Liver (tissue), 9 donors: ENCODE data around the gene CYP4F3. TPM values are rescaled to one million over a fixed set of nuclear protein-coding genes. Genes with fewer than 3 reads are reported as not detected.

Source experiments
- DNase-seq: peaks from one replicate; pipeline ENCODE4 v3.0.0-alpha.2; 2017; ENCODE audit warnings: low spot score
- H3K27ac ChIP-seq, 2 donors: one replicate each; pipeline ENCODE4 v1.7.0; 2013; ENCODE audit warnings: inconsistent platforms in 2 of 2, low read length in 2 of 2, control low read depth in 1 of 2, low read depth in 1 of 2, mild to moderate bottlenecking in 1 of 2
- H3K27me3 ChIP-seq, 4 donors: one replicate each; pipeline versions ENCODE4 v1.6.1 to v1.7.0; 2013; ENCODE audit warnings: low read length in 3 of 4, inconsistent platforms in 1 of 4, mild to moderate bottlenecking in 1 of 4, moderate library complexity in 1 of 4; ENCODE audit not compliant: control insufficient read depth in 4 of 4, insufficient read depth in 4 of 4
- H3K36me3 ChIP-seq, 4 donors: one replicate each; pipeline versions ENCODE4 v1.6.1 to v1.7.0; 2013; ENCODE audit warnings: low read length in 3 of 4, mild to moderate bottlenecking in 3 of 4, low read depth in 1 of 4, moderate library complexity in 1 of 4; ENCODE audit not compliant: control insufficient read depth in 4 of 4, insufficient read depth in 3 of 4
- H3K4me1 ChIP-seq, 4 donors: one replicate each; pipeline versions ENCODE4 v1.6.1 to v1.7.0; 2013; ENCODE audit warnings: low read length in 3 of 4, mild to moderate bottlenecking in 3 of 4, moderate library complexity in 1 of 4; ENCODE audit not compliant: control insufficient read depth in 4 of 4, insufficient read depth in 4 of 4
- H3K4me3 ChIP-seq, 3 donors: one replicate each; pipeline versions ENCODE4 v1.6.1 to v1.7.0; 2013; ENCODE audit warnings: low read length in 3 of 3, control low read depth in 1 of 3, low read depth in 1 of 3, mild to moderate bottlenecking in 1 of 3
- H3K9ac ChIP-seq, 2 donors: one replicate each; pipeline ENCODE4 v1.7.0; 2013; ENCODE audit warnings: low read length in 2 of 2, mild to moderate bottlenecking in 2 of 2, moderate library complexity in 2 of 2, control low read depth in 1 of 2, low read depth in 1 of 2
- H3K9me3 ChIP-seq, 4 donors: one replicate each; pipeline versions ENCODE4 v1.6.1 to v1.7.0; 2013; ENCODE audit warnings: low read length in 3 of 4; ENCODE audit not compliant: control insufficient read depth in 4 of 4
- EGR1 ChIP-seq, 2 donors: IDR thresholded peaks; 2 replicates each; pipeline ENCODE4 v1.6.1; 2016 to 2018; ENCODE audit warnings: antibody characterized with exemption in 2 of 2, low read depth in 2 of 2
- FOXA1 ChIP-seq: IDR thresholded peaks from 2 replicates; pipeline ENCODE4 v1.6.1; 2016; ENCODE audit warnings: antibody characterized with exemption
- FOXA2 ChIP-seq: IDR thresholded peaks from 2 replicates; pipeline ENCODE4 v1.6.1; 2016; ENCODE audit warnings: antibody characterized with exemption
- GABPA ChIP-seq, 2 donors: IDR thresholded peaks in 1 of 2; conservative IDR thresholded peaks in 1 of 2; 2 replicates each; pipeline ENCODE4 v1.6.1; 2016; ENCODE audit warnings: antibody characterized with exemption in 2 of 2, mild to moderate bottlenecking in 1 of 2, moderate library complexity in 1 of 2
- HNF4A ChIP-seq, 2 donors: conservative IDR thresholded peaks; 2 replicates each; pipeline ENCODE4 v1.6.1; 2016; ENCODE audit warnings: antibody characterized with exemption in 2 of 2, mild to moderate bottlenecking in 2 of 2
- HNF4G ChIP-seq: IDR thresholded peaks from 2 replicates; pipeline ENCODE4 v1.6.1; 2016; ENCODE audit warnings: antibody characterized with exemption
- JUND ChIP-seq, 2 donors: IDR thresholded peaks; 2 replicates each; pipeline ENCODE4 v1.6.1; 2016; ENCODE audit warnings: antibody characterized with exemption in 2 of 2
- NR2F2 ChIP-seq: IDR thresholded peaks from 2 replicates; pipeline ENCODE4 v1.6.1; 2016; ENCODE audit warnings: antibody characterized with exemption
- RAD21 ChIP-seq, 2 donors: IDR thresholded peaks; 2 replicates each; pipeline ENCODE4 v1.6.1; 2016; ENCODE audit warnings: antibody characterized with exemption in 2 of 2, mild to moderate bottlenecking in 2 of 2
- RXRA ChIP-seq, 2 donors: IDR thresholded peaks; 2 replicates each; pipeline ENCODE4 v1.6.1; 2017 to 2018; ENCODE audit warnings: antibody characterized with exemption in 2 of 2, mild to moderate bottlenecking in 1 of 2
- SP1 ChIP-seq: IDR thresholded peaks from 2 replicates; pipeline ENCODE4 v1.6.1; 2018; ENCODE audit warnings: antibody characterized with exemption, mild to moderate bottlenecking
- TAF1 ChIP-seq: conservative IDR thresholded peaks from 2 replicates; pipeline ENCODE4 v1.6.1; 2016; ENCODE audit warnings: antibody characterized with exemption, mild to moderate bottlenecking
- YY1 ChIP-seq: IDR thresholded peaks from 2 replicates; pipeline ENCODE4 v1.6.1; 2016; ENCODE audit warnings: antibody characterized with exemption, mild to moderate bottlenecking
- WGBS: extraction: QIAGEN DNeasy Blood & Tissue Kit; methylation state at CpG from one replicate; pipeline ENCODE4 v1.1.7; 2013; 5-methylcytosine and 5-hydroxymethylcytosine counted together
- polyA plus RNA-seq, 2 donors: library from polyadenylated mRNA; stranded (reverse) in 1 of 2; unstranded in 1 of 2; fragments of 200-250 nt in 1 of 2; fragments of >200 nt in 1 of 2; fragmentation: Nextera tagmentation in 1 of 2; extraction: Ambion mirVana in 1 of 2; gene quantifications; one replicate each; pipeline versions ENCODE4 v1.2.1 to v1.2.3, GENCODE V29; 2013 to 2015
- total RNA-seq, 2 donors: library from RNA; depleted of rRNA; stranded (reverse); fragments of >200 nt; gene quantifications; one replicate each; pipeline ENCODE4 v1.2.3, GENCODE V29; 2014
- TF ChIP-seq, protein P1 (sequence below): IDR thresholded peaks from 2 replicates; pipeline ENCODE4 v1.6.1; 2016; ENCODE audit warnings: antibody characterized with exemption
- TF ChIP-seq, protein P2 (sequence below): IDR thresholded peaks from 2 replicates; pipeline ENCODE4 v1.6.1; 2016; ENCODE audit warnings: antibody characterized with exemption, mild to moderate bottlenecking
- TF ChIP-seq, protein P3 (sequence below): IDR thresholded peaks from 2 replicates; pipeline ENCODE4 v1.6.1; 2016; ENCODE audit warnings: antibody characterized with exemption
- TF ChIP-seq, protein P4 (sequence below): fragments of 150-350 bp; IDR thresholded peaks from 2 replicates; pipeline ENCODE4 v1.5.1; 2017; ENCODE audit warnings: improper control_type of control experiment, low read depth, low read length; ENCODE audit not compliant: missing input control
- TF ChIP-seq, protein P5 (sequence below): IDR thresholded peaks from 2 replicates; pipeline ENCODE4 v1.6.1; 2016; ENCODE audit warnings: antibody characterized with exemption
- donor health status: healthy.
- donor health status: healthy.
- donor health status: healthy.
- donor health status: healthy.
- donor health status: healthy.

Gene CYP4F3
- total and polyA plus RNA-seq, 4 donors: 58.4 to 168 (median 128) TPM

DNA sequence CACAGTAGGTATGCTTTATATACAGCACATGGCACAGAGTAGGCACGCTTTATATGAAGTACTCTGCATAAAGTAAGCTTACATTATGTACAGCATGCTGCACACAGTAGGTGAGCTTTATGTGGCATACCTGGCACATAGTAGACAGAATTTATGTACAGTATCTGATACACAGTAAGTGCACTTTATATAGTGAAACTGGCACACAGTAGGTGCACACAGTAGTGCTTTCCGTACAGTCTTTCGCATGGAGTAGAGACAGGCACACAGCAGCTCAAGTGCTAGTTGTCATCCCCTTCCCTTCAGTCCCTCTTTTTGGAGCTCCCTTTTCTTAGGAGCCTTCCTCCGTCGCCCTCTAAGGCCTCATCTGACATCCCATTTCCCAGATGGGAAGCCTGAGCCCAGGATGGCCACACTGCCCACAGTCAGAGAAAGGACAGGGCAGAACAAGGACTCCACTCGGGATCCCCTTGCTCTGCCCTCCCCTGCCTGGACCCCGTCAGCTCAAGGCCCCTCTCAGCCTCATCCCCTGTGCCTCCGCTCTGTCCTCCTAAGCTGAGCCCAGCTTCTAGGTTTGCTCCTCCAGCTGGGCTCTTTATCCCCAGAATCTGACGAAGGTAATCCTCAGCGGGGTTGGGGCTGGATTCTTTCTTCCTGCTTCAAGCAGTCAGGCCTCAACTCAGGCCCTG is 31.3 kb downstream of the CYP4F3 start:
- 51% methylated on average over 10 of the region's 10 CpGs for WGBS
- TF ChIP-seq, protein P1, sequence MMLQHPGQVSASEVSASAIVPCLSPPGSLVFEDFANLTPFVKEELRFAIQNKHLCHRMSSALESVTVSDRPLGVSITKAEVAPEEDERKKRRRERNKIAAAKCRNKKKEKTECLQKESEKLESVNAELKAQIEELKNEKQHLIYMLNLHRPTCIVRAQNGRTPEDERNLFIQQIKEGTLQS: no peak
- no peak for TF ChIP-seq HNF4G
- no peak for TF ChIP-seq RXRA (IDR thresholded peaks at IDR 0.05)
- TF ChIP-seq, protein P2, sequence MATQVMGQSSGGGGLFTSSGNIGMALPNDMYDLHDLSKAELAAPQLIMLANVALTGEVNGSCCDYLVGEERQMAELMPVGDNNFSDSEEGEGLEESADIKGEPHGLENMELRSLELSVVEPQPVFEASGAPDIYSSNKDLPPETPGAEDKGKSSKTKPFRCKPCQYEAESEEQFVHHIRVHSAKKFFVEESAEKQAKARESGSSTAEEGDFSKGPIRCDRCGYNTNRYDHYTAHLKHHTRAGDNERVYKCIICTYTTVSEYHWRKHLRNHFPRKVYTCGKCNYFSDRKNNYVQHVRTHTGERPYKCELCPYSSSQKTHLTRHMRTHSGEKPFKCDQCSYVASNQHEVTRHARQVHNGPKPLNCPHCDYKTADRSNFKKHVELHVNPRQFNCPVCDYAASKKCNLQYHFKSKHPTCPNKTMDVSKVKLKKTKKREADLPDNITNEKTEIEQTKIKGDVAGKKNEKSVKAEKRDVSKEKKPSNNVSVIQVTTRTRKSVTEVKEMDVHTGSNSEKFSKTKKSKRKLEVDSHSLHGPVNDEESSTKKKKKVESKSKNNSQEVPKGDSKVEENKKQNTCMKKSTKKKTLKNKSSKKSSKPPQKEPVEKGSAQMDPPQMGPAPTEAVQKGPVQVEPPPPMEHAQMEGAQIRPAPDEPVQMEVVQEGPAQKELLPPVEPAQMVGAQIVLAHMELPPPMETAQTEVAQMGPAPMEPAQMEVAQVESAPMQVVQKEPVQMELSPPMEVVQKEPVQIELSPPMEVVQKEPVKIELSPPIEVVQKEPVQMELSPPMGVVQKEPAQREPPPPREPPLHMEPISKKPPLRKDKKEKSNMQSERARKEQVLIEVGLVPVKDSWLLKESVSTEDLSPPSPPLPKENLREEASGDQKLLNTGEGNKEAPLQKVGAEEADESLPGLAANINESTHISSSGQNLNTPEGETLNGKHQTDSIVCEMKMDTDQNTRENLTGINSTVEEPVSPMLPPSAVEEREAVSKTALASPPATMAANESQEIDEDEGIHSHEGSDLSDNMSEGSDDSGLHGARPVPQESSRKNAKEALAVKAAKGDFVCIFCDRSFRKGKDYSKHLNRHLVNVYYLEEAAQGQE: no peak
- no peak for TF ChIP-seq GABPA (IDR thresholded peaks at IDR 0.05 in 1 of 2, conservative IDR thresholded peaks at IDR 0.05 in 1 of 2)
- TF ChIP-seq SP1: no peak
- H3K36me3 ChIP-seq: peaks cover 0 to 10% (median 2%) of the 10 kb centered on the region in 4 donors
- H3K4me1 ChIP-seq: peaks cover 8 to 35% (median 31%) of the 10 kb centered on the region in 4 donors
- no peak for DNase-seq
- no peaks in the 10 kb centered on the region for H3K9me3 ChIP-seq
- H3K4me3 ChIP-seq: no peak overlapping the region
- peak overlapping the region in 1 of 2 donors; percentile 52 for H3K27ac ChIP-seq
- H3K27me3 ChIP-seq: no peaks in the 10 kb centered on the region
- no peak overlapping the region for H3K9ac ChIP-seq

DNA sequence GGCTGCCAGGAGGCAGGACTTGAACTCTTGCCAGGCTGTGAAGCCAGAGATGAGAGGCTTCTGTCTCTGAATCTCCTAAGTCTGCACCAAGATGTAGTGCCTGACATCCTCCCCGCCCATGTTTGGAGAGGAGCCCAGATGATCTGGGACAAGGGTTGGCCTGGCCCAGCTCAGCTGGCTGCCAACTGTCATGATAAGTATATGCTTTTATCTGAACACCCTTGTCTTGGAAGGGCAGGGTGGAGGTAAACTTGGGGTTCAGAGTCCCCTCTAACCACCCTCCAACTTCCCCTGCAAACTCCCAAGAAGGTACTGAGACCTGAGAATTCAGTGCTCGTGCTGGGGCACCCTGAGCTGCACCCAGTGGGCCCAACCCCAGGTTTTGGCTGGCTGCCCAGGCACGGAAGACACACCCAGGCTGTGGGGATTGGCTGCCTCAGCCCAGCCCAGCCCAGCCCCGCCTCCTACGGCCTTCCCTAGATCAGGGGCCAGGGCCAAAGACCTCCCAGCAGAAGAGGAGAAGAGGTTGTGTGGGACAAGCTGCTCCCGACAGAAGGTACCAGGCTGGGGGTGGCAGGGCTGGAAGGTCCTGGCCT is 32.0 kb downstream of the CYP4F3 start, which contains the start of gene CYP4F12:
Gene CYP4F12, plus strand, starts transcription at position 508 of the 596 bp plus-strand sequence. CDS start 443 bp downstream, outside the sequence.
- TF ChIP-seq FOXA2: no peak
- no peak for TF ChIP-seq TAF1
- TF ChIP-seq, protein P1: no peak
- TF ChIP-seq FOXA1: no peak
- TF ChIP-seq HNF4A (conservative IDR thresholded peaks at IDR 0.05): peak in 1 of 2 donors; percentile 53
- TF ChIP-seq YY1: no peak
- no peak for TF ChIP-seq JUND (IDR thresholded peaks at IDR 0.05)
- TF ChIP-seq HNF4G: peak; percentile 42
- TF ChIP-seq, protein P3, sequence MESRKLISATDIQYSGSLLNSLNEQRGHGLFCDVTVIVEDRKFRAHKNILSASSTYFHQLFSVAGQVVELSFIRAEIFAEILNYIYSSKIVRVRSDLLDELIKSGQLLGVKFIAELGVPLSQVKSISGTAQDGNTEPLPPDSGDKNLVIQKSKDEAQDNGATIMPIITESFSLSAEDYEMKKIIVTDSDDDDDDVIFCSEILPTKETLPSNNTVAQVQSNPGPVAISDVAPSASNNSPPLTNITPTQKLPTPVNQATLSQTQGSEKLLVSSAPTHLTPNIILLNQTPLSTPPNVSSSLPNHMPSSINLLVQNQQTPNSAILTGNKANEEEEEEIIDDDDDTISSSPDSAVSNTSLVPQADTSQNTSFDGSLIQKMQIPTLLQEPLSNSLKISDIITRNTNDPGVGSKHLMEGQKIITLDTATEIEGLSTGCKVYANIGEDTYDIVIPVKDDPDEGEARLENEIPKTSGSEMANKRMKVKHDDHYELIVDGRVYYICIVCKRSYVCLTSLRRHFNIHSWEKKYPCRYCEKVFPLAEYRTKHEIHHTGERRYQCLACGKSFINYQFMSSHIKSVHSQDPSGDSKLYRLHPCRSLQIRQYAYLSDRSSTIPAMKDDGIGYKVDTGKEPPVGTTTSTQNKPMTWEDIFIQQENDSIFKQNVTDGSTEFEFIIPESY: no peak
- TF ChIP-seq, protein P2: peak; percentile 36
- TF ChIP-seq EGR1 (IDR thresholded peaks at IDR 0.05; ENCODE audit: low read depth in 2 of 2): no peak
- peak; percentile 58 to 66 for TF ChIP-seq RXRA (IDR thresholded peaks at IDR 0.05)
- TF ChIP-seq, protein P4, sequence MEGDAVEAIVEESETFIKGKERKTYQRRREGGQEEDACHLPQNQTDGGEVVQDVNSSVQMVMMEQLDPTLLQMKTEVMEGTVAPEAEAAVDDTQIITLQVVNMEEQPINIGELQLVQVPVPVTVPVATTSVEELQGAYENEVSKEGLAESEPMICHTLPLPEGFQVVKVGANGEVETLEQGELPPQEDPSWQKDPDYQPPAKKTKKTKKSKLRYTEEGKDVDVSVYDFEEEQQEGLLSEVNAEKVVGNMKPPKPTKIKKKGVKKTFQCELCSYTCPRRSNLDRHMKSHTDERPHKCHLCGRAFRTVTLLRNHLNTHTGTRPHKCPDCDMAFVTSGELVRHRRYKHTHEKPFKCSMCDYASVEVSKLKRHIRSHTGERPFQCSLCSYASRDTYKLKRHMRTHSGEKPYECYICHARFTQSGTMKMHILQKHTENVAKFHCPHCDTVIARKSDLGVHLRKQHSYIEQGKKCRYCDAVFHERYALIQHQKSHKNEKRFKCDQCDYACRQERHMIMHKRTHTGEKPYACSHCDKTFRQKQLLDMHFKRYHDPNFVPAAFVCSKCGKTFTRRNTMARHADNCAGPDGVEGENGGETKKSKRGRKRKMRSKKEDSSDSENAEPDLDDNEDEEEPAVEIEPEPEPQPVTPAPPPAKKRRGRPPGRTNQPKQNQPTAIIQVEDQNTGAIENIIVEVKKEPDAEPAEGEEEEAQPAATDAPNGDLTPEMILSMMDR: no peak
- TF ChIP-seq GABPA (IDR thresholded peaks at IDR 0.05 in 1 of 2, conservative IDR thresholded peaks at IDR 0.05 in 1 of 2): no peak
- peak; percentile 31 for TF ChIP-seq NR2F2
- peak in 1 of 2 donors; percentile 49 for TF ChIP-seq RAD21 (IDR thresholded peaks at IDR 0.05)
- TF ChIP-seq, protein P5, sequence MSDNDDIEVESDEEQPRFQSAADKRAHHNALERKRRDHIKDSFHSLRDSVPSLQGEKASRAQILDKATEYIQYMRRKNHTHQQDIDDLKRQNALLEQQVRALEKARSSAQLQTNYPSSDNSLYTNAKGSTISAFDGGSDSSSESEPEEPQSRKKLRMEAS: no peak
- TF ChIP-seq SP1: peak; percentile 46
- DNase-seq: peak; percentile 88
- WGBS: 5% methylated on average over 6 of the region's 6 CpGs
- H3K27ac ChIP-seq: peak within 1 kb of the TSS; percentile 77 to 79
- H3K27me3 ChIP-seq: no peaks in the 10 kb centered on the region
- H3K4me1 ChIP-seq: peaks cover 8 to 35% (median 31%) of the 10 kb centered on the region in 4 donors
- H3K36me3 ChIP-seq: peaks cover 0 to 10% (median 2%) of the 10 kb centered on the region in 4 donors
- no peak within 1 kb of the TSS for H3K9ac ChIP-seq
- H3K4me3 ChIP-seq: peak within 1 kb of the TSS; percentile 28 to 70 (median 66)
- H3K9me3 ChIP-seq: no peaks in the 10 kb centered on the region
